Measurements from ENCODE around the gene FZD2. TPM values are rescaled to one million over a fixed set of nuclear protein-coding genes. Genes with fewer than 3 reads are reported as not detected.

Gene FZD2
- total RNA-seq, 2 experiments from 2014 or later = 0.36 to 0.45 TPM

- peaks cover 4% of the 10 kb centered on the region for H3K27me3 Mint-ChIP-seq
- POLR2A ChIA-PET = no interaction called here
- H3K4me3 Mint-ChIP-seq = no peak overlapping the region
- H3K36me3 Mint-ChIP-seq = no peaks in the 10 kb centered on the region
- ATAC-seq (ENCODE audit: low read depth) (no peak), DNase-seq (no peak)
- no peak overlapping the region for H3K27ac Mint-ChIP-seq
- no peaks in the 10 kb centered on the region for H3K4me1 Mint-ChIP-seq
- H3K9me3 Mint-ChIP-seq = no peaks in the 10 kb centered on the region
Measured at GRCh38 chr17:44539673-44540072, 17.6 kb upstream of the FZD2 start.

GRCh38 chr17:44540246-44541084, 16.8 kb upstream of the FZD2 start:
- no peak for DNase-seq
- Mint-ChIP-seq H3K27ac (no peak overlapping the region), H3K4me1 (no peaks in the 10 kb centered on the region), H3K36me3 (no peaks in the 10 kb centered on the region), H3K9me3 (no peaks in the 10 kb centered on the region), H3K4me3 (no peak overlapping the region), H3K27me3 (peaks cover 9% of the 10 kb centered on the region)
- POLR2A ChIA-PET = no interaction called here
- ATAC-seq (ENCODE audit: low read depth) = no peak

- no peak for DNase-seq
- POLR2A ChIA-PET = no interaction called here
- no peaks in the 10 kb centered on the region for H3K36me3 Mint-ChIP-seq
- ATAC-seq (ENCODE audit: low read depth) = no peak
- H3K27me3 Mint-ChIP-seq = peaks cover 13% of the 10 kb centered on the region
- no peak overlapping the region for H3K27ac Mint-ChIP-seq
- H3K9me3 Mint-ChIP-seq = no peaks in the 10 kb centered on the region
- peaks cover under 1% of the 10 kb centered on the region for H3K4me1 Mint-ChIP-seq
- no peak overlapping the region for H3K4me3 Mint-ChIP-seq
Measured at GRCh38 chr17:44541884-44542581, 15.3 kb upstream of the FZD2 start.

GRCh38 chr17:44543213-44543904, 13.9 kb upstream of the FZD2 start:
- POLR2A ChIA-PET = no interaction called here
- H3K9me3 Mint-ChIP-seq = no peaks in the 10 kb centered on the region
- no peaks in the 10 kb centered on the region for H3K36me3 Mint-ChIP-seq
- H3K4me1 Mint-ChIP-seq = peaks cover 1% of the 10 kb centered on the region
- H3K27me3 Mint-ChIP-seq = peaks cover 9% of the 10 kb centered on the region
- H3K27ac Mint-ChIP-seq = no peak overlapping the region
- no peak for DNase-seq
- ATAC-seq (ENCODE audit: low read depth) = no peak
- H3K4me3 Mint-ChIP-seq = no peak overlapping the region

GRCh38 chr17:44543905-44544523, 13.3 kb upstream of the FZD2 start:
- H3K27me3 Mint-ChIP-seq = peaks cover 10% of the 10 kb centered on the region
- POLR2A ChIA-PET = no interaction called here
- H3K4me3 Mint-ChIP-seq = no peak overlapping the region

GRCh38 chr17:44546671-44547606, 10.3 kb upstream of the FZD2 start:
- Mint-ChIP-seq H3K36me3 (no peaks in the 10 kb centered on the region), H3K27me3 (peaks cover 21% of the 10 kb centered on the region), H3K9me3 (no peaks in the 10 kb centered on the region), H3K27ac (no peak overlapping the region), H3K4me3 (no peak overlapping the region), H3K4me1 (peaks cover 1% of the 10 kb centered on the region)
- ATAC-seq (ENCODE audit: low read depth) (no peak), DNase-seq (no peak)
- POLR2A ChIA-PET = interaction anchor here (0.6 kb wide), 1 partner anchor 14 kb away, joined by 4 read pairs; no protein-coding TSS in a partner anchor

More at GRCh38 chr17:44543905-44544523, 13.3 kb upstream of the FZD2 start:
- H3K9me3 Mint-ChIP-seq = no peaks in the 10 kb centered on the region
- peaks cover 1% of the 10 kb centered on the region for H3K4me1 Mint-ChIP-seq
- DNase-seq (no peak), ATAC-seq (ENCODE audit: low read depth) (no peak)
- no peak overlapping the region for H3K27ac Mint-ChIP-seq
- no peaks in the 10 kb centered on the region for H3K36me3 Mint-ChIP-seq

- POLR2A ChIA-PET = interaction anchor here (0.6 kb wide), 1 partner anchor 15 kb away, joined by 4 read pairs; no protein-coding TSS in a partner anchor
- Mint-ChIP-seq H3K9me3 (no peaks in the 10 kb centered on the region), H3K36me3 (no peaks in the 10 kb centered on the region), H3K4me1 (peaks cover 1% of the 10 kb centered on the region), H3K27ac (no peak overlapping the region), H3K4me3 (no peak overlapping the region), H3K27me3 (peaks cover 24% of the 10 kb centered on the region)
- DNase-seq (no peak), ATAC-seq (ENCODE audit: low read depth) (no peak)
Measured at GRCh38 chr17:44547625-44548267, 9.5 kb upstream of the FZD2 start.

- no peaks in the 10 kb centered on the region for H3K9me3 Mint-ChIP-seq
- peaks cover 1% of the 10 kb centered on the region for H3K4me1 Mint-ChIP-seq
- POLR2A ChIA-PET = no interaction called here
- H3K27ac Mint-ChIP-seq = no peak overlapping the region
- H3K36me3 Mint-ChIP-seq = no peaks in the 10 kb centered on the region
- no peak for DNase-seq
- no peak overlapping the region for H3K4me3 Mint-ChIP-seq
- H3K27me3 Mint-ChIP-seq = peaks cover 27% of the 10 kb centered on the region
- no peak for ATAC-seq (ENCODE audit: low read depth)
Measured at GRCh38 chr17:44548376-44549230, 8.7 kb upstream of the FZD2 start.

- Mint-ChIP-seq H3K27ac (no peak overlapping the region), H3K27me3 (peaks cover 28% of the 10 kb centered on the region), H3K9me3 (no peaks in the 10 kb centered on the region), H3K4me3 (no peak overlapping the region), H3K36me3 (no peaks in the 10 kb centered on the region), H3K4me1 (peaks cover 1% of the 10 kb centered on the region)
- no peak for DNase-seq
- POLR2A ChIA-PET = no interaction called here
- ATAC-seq (ENCODE audit: low read depth) = no peak
Measured at GRCh38 chr17:44549686-44550085, 7.6 kb upstream of the FZD2 start.

GRCh38 chr17:44552361-44552760, 4.9 kb upstream of the FZD2 start:
- no peaks in the 10 kb centered on the region for H3K9me3 Mint-ChIP-seq
- H3K27me3 Mint-ChIP-seq = peaks cover 45% of the 10 kb centered on the region
- ATAC-seq (ENCODE audit: low read depth) = no peak
- H3K27ac Mint-ChIP-seq = no peak overlapping the region
- POLR2A ChIA-PET = no interaction called here
- no peak overlapping the region for H3K4me3 Mint-ChIP-seq
- no peak for DNase-seq
- H3K36me3 Mint-ChIP-seq = peaks cover 2% of the 10 kb centered on the region
- peaks cover 14% of the 10 kb centered on the region for H3K4me1 Mint-ChIP-seq

GRCh38 chr17:44555099-44555498, 2.2 kb upstream of the FZD2 start:
- no peak for DNase-seq
- Mint-ChIP-seq H3K4me1 (peaks cover 22% of the 10 kb centered on the region), H3K4me3 (no peak overlapping the region), H3K36me3 (peaks cover 2% of the 10 kb centered on the region), H3K27me3 (peaks cover 61% of the 10 kb centered on the region), H3K9me3 (no peaks in the 10 kb centered on the region), H3K27ac (no peak overlapping the region)
- POLR2A ChIA-PET = interaction anchor here (0.6 kb wide), 1 partner anchor 37 kb away, joined by 5 read pairs; no protein-coding TSS in a partner anchor
- ATAC-seq (ENCODE audit: low read depth) = no peak

All from activated naive CD8-positive, alpha-beta T cell treated with anti-CD3 and anti-CD28 coated beads, Interleukin-2, amount 10 ng/mL, durations not matched to agents 7 days and 5 days (primary cell).